GM23338 (cell line): ENCODE measurements around the gene JAKMIP3.

Experiments
- CREB1 ChIP-seq: fragments of 250-450 bp; sonication (Bioruptor Pico); IDR thresholded peaks from 2 replicates; pipeline ENCODE4 v1.5.0; 2020; ENCODE audit warnings: low read depth, mild to moderate bottlenecking, moderate library complexity
- EZH2 ChIP-seq: fragments of 200-600 bp; sonication (generic); IDR thresholded peaks from one replicate; pipeline ENCODE4 v1.8.0; 2017; ENCODE audit warnings: antibody characterized with exemption, mild to moderate bottlenecking, low read depth; ENCODE audit not compliant: unreplicated experiment
- EZH2phosphoT487 ChIP-seq: fragments of 200-600 bp; sonication (generic); IDR thresholded peaks from one replicate; pipeline ENCODE4 v1.8.1; 2018; ENCODE audit warnings: antibody characterized with exemption; ENCODE audit not compliant: unreplicated experiment
- JUNB ChIP-seq: IDR thresholded peaks from one replicate; pipeline ENCODE4 v1.6.1; 2016; ENCODE audit warnings: antibody characterized with exemption; ENCODE audit not compliant: unreplicated experiment
- NANOG ChIP-seq: IDR thresholded peaks from 2 replicates; pipeline ENCODE4 v1.6.1; 2016; ENCODE audit warnings: antibody characterized with exemption, borderline replicate concordance
- POLR2AphosphoS5 ChIP-seq: IDR thresholded peaks from 2 replicates; pipeline ENCODE4 v1.6.1; 2016; ENCODE audit warnings: antibody characterized with exemption, low read depth
- STAT1 ChIP-seq: IDR thresholded peaks from one replicate; pipeline ENCODE4 v1.6.1; 2016; ENCODE audit warnings: antibody characterized with exemption; ENCODE audit not compliant: unreplicated experiment
- ZNF114 ChIP-seq: fragments of 250-450 bp; sonication (Bioruptor Pico); IDR thresholded peaks from 2 replicates; pipeline ENCODE4 v1.5.0; 2020; ENCODE audit warnings: mild to moderate bottlenecking, moderate library complexity
- TF ChIP-seq, protein P1 (sequence below), 2 experiments: fragments of 200-600 bp in 1 of 2; sonication (generic) in 1 of 2; conservative IDR thresholded peaks; 2 replicates each; pipeline versions ENCODE4 v1.5.1 to v1.6.1; 2016 to 2017; ENCODE audit warnings: antibody characterized with exemption in 2 of 2, low read depth in 2 of 2, mild to moderate bottlenecking in 2 of 2, moderate library complexity in 1 of 2
- TF ChIP-seq, protein P2 (sequence below): IDR thresholded peaks from one replicate; pipeline ENCODE4 v1.6.1; 2018; ENCODE audit warnings: antibody characterized with exemption; ENCODE audit not compliant: unreplicated experiment
- TF ChIP-seq, protein P3 (sequence below): IDR thresholded peaks from 2 replicates; pipeline ENCODE4 v1.6.1; 2016; ENCODE audit warnings: antibody characterized with exemption

DNA sequence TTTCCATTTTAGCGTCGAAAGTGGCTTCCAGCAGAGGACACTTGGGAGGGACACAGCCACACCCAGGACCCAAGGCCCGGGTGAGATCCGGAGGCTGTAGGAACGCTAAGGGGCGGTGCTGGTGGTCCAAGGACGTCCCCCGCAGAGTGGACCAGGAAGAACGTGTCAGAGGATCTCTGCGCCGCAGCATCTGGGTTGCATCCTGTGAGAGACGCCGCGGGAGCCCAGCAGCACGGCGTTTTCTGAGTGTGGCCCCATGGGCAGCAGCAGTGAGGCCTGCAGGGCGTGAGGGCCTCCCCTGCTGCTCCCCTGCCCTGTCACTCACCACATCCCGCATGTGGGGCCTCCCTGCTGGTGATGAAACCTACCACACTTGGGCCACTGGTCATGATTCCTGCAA, 43.5 kb upstream of the JAKMIP3 start:
- TF ChIP-seq, protein P1, sequence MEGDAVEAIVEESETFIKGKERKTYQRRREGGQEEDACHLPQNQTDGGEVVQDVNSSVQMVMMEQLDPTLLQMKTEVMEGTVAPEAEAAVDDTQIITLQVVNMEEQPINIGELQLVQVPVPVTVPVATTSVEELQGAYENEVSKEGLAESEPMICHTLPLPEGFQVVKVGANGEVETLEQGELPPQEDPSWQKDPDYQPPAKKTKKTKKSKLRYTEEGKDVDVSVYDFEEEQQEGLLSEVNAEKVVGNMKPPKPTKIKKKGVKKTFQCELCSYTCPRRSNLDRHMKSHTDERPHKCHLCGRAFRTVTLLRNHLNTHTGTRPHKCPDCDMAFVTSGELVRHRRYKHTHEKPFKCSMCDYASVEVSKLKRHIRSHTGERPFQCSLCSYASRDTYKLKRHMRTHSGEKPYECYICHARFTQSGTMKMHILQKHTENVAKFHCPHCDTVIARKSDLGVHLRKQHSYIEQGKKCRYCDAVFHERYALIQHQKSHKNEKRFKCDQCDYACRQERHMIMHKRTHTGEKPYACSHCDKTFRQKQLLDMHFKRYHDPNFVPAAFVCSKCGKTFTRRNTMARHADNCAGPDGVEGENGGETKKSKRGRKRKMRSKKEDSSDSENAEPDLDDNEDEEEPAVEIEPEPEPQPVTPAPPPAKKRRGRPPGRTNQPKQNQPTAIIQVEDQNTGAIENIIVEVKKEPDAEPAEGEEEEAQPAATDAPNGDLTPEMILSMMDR (conservative IDR thresholded peaks at IDR 0.05; ENCODE audit: low read depth in 2 of 2), result no peak
- no peak for TF ChIP-seq POLR2AphosphoS5
- no peak for TF ChIP-seq EZH2phosphoT487
- TF ChIP-seq EZH2, result no peak
- TF ChIP-seq, protein P2, sequence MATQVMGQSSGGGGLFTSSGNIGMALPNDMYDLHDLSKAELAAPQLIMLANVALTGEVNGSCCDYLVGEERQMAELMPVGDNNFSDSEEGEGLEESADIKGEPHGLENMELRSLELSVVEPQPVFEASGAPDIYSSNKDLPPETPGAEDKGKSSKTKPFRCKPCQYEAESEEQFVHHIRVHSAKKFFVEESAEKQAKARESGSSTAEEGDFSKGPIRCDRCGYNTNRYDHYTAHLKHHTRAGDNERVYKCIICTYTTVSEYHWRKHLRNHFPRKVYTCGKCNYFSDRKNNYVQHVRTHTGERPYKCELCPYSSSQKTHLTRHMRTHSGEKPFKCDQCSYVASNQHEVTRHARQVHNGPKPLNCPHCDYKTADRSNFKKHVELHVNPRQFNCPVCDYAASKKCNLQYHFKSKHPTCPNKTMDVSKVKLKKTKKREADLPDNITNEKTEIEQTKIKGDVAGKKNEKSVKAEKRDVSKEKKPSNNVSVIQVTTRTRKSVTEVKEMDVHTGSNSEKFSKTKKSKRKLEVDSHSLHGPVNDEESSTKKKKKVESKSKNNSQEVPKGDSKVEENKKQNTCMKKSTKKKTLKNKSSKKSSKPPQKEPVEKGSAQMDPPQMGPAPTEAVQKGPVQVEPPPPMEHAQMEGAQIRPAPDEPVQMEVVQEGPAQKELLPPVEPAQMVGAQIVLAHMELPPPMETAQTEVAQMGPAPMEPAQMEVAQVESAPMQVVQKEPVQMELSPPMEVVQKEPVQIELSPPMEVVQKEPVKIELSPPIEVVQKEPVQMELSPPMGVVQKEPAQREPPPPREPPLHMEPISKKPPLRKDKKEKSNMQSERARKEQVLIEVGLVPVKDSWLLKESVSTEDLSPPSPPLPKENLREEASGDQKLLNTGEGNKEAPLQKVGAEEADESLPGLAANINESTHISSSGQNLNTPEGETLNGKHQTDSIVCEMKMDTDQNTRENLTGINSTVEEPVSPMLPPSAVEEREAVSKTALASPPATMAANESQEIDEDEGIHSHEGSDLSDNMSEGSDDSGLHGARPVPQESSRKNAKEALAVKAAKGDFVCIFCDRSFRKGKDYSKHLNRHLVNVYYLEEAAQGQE, result no peak
- no peak for TF ChIP-seq NANOG
- TF ChIP-seq, protein P3, sequence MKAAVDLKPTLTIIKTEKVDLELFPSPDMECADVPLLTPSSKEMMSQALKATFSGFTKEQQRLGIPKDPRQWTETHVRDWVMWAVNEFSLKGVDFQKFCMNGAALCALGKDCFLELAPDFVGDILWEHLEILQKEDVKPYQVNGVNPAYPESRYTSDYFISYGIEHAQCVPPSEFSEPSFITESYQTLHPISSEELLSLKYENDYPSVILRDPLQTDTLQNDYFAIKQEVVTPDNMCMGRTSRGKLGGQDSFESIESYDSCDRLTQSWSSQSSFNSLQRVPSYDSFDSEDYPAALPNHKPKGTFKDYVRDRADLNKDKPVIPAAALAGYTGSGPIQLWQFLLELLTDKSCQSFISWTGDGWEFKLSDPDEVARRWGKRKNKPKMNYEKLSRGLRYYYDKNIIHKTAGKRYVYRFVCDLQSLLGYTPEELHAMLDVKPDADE, result no peak
- TF ChIP-seq CREB1 (CRISPR knock-in tag), result no peak
- TF ChIP-seq JUNB, result no peak
- no peak for TF ChIP-seq ZNF114 (CRISPR knock-in tag)
- no peak for TF ChIP-seq STAT1
